EH (cell line): ENCODE data around the gene C20orf141.
A peak's percentile ranks its signal among the peaks of the same experiment; 100 is the strongest.
"Not testable (repeated sequence)": the region's sequence is repeated elsewhere in the genome, so short reads cannot be mapped to it uniquely, and the experiment has no call there.

ENCODE experiments used
- DNase-seq: peaks from one replicate; pipeline ENCODE4 v3.0.0-alpha.2; 2015; ENCODE audit warnings: low read depth

Gene C20orf141

DNA sequence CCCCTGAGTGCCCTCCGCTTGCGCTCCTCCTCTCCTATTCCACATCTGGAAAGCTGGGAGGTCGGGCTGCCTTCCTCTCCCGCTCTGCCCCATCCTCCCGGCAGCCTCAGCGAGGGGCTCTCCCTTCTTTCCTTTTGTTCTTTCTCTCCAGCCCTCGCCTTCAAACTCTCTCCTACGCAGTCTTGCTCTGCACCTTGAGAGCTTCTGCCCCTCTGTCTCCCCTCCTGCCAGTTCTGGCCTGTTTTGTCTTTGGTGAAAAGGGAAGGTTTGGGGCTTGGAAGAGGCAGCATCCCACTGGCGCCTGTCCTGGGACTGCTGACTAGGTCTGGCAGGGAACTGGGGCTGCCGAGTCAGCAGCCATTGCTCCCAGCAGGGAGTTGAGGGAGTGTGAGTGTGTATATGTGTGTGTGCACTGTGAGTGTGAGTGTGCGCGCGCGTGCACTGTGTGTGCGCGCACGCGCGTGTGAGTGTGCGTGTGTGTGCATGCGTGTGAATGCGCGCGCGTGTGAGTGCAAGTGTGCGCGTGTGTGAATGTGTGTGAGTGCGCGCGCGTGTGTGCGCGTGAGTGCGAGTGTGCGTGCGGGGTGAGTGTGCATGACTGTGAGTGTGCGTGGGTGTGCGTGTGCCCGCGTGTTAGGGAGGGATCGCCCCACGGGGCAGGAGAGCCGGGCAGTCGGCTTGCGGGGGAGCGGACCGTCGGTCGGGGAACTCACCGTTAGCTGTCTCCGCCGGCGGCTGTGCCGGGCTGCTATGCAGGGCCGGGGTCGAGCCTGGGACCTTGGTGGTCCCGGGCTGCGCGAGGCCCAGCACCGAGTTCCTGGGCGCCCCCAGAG is 14.9 kb upstream of the C20orf141 start:
- peak; percentile 32 for DNase-seq

DNA sequence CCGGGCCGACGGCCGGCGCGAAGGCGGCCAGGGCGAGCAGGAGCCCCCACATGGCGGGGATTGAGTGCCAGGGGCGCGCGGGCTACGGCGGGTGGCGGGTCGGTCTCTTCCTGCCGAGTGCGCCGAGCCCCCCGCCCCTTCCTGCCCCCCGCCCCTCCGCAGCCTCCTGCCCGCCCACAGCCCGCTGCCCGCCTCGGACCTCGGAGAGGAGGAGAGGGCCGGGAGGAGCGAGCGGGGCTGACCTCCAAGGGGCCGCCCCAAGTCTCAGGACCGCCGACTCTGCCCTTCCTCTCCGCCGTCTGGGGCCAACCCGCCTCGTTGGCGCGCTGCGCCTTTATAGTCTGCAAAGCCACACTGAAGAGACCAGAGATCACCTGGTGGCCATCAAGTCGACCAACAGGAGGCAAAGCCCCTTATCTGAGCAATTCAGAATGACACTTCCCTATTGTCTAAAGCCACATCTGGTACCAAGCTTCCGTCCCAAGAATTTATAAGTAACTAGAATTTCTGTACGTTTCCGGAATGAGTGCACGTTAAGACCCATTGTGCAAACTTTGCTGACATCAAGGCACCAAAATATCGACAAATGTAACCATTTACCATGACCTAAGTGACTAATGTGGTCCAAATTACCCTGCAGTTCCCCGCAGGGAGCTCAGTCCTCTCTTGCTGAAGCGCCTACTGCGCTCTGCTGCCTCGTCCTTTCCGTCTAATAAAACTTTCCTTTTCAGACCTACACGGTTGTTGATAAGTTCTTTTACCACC is 14.1 kb upstream of the C20orf141 start, which contains the start of gene CPXM1:
TSS of gene CPXM1 (minus strand) at position 107 of the 765 bp plus-strand sequence. CDS start at position 52, 55 bp downstream.
- no peak for DNase-seq

DNA sequence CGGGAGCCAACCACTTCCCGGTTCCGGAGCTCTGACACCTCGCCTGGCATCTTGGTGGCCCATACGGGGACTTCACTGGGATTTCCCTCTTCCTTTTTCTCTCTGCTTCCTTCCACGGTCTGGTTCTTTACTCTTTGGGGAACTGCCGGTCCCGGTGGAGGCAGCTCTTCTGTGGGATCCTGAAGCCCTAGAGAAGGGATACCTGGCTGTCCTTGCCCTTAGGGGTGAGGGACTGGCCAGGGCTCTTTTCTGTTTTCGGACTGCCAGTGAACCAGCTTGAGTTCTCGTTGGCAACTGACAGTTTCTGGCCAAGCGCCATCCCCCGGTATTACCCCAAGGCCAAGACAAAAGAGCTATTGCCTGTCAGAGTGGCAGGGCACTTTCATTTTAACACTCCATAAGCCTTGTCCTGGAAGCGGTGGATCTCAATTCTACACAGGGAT is 13.5 kb upstream of the C20orf141 start:
- no peak for DNase-seq

DNA sequence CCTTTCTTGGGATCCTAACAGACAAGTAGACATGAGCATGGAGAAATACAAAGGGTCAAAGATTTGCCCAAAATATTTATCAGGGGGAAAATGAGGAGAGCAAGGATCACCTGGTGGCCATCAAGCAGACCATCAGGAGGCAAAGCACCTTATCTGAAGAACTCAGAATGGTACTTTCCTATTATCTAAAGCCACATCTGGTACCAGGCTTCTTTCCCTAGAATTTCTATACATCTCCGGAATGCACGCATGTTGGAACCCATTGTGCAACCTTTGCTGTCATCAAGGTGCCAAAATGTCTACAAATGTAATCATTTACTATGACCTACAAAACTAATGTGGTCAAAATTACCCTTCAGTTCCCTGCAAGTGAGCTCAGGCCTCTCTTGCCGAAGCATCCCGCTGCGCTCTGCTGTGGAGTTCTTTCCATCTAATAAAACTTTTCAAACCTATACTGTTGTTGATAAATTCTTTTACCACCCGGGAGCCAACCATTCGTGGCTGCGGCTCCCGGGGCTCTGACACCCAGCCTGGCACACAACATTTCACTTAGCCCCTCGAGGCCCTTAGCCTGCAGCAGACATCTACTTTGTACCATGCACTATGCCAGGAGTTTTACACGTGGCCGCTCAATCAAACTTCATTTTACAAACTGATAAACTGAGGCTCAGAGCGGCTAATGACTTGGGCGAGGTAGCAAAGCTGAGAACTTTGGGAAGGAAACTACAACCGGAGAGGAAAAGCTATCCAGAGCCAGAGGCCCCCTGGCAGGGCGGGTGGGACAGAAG is 10.6 kb upstream of the C20orf141 start:
- DNase-seq = no peak

DNA sequence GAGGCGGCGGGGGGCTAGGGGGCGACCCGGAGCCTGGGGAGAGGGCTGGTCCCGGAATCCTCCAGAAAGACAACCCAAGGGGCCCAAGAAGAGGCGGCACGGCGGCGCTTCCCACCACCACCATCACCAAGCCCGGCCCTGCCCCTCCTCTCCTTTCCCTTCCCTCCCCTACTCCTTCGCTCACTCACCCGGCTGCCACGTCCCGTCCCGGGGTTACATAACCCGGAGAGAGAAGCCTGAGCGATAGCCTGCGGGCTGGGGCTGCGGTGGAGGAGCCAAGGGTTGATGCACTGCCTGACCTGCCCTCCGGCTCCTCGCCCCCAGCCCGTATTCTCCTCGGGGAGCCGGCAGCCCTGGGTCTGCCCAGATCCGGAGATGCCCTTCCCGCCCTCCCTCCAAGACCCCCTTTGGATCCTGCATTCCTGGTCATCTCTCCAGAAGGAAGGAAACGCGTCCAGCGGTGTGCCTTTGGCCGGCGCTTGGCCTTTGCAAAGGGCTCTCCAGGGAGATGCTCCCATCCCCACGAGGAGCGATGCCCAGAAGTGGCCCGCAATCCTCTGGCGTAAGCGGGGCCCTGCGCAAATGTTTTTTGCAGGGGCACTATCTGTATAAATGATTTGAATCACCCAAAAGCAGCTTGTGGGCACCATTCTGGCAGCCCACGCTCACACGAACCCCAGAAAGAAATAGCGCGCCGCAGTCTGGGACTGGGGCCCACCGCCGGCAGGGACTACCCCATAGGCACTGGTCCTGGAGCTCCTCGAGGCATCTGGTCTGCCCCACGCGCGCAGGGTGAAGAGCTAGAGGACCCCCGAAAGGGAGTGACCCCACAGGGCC is 9.7 kb upstream of the C20orf141 start:
- DNase-seq = peak; percentile 29

DNA sequence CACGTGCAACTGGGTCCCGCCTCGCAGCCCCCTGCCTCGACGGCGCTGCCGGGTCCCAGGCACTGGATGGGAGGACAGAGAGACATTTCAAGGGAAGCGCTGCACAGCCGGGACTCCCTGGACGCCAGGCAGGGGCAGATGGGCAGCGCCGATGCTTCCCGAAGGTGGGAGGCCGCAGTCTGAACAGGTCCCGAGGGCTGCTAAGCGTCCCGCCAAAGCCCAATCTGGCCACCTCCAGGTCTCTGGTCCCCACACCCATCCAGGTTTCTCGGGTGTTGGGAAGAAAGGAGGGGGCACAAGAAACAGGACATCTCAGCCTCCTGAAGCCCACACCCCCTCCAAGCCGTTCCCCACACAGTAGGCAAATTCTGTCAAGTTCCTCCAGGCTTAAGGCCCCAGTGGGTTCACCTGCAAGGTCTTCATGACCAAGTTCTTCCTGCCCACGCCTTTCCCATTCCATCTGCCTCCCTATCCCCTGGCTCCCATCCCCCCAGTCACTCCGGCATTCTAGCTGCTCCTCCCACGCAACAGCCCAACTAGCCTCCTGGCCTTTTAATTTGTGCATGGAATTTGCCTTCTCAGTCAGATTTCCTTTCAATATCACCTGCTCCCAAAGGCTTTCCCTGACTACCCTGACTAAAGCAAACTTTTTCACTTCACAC is 9.0 kb upstream of the C20orf141 start:
- no peak for DNase-seq

DNA sequence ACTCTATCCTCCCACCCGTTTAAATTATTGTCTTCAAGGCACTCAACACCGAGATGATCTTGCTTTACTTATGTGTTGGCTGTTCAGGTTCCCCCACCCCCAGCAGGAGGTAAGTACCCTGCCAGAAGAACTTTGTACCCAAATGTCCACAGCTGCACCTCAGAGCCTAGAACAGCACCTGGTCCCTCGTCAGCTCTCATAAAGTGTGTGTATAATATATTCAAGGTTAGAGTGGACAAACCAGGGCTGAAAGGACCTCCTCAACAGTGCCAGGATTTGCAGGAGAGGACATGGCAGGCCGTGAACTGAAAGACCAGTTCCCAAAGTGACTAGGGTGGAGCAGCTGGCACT is 8.5 kb upstream of the C20orf141 start:
- no peak for DNase-seq

DNA sequence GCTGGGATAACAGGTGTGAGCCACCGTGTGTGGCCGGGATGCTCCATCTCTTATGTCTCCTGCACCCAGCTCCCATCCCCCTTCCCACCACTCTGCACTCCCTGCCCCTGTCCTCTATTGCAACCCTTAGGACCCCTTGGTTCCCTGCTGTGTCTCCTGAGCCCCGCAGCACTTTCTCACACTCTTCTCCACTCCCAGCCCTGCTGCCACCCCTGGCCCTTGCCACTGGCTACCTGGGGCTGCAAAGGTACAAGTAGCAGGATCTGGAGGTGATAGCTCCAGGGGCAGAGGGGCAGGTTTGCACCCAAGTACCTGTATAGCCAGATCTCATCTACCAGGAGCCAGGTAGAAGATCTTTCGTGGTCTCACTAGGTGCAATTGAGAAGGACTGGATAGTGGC is 7.8 kb upstream of the C20orf141 start:
- no peak for DNase-seq

DNA sequence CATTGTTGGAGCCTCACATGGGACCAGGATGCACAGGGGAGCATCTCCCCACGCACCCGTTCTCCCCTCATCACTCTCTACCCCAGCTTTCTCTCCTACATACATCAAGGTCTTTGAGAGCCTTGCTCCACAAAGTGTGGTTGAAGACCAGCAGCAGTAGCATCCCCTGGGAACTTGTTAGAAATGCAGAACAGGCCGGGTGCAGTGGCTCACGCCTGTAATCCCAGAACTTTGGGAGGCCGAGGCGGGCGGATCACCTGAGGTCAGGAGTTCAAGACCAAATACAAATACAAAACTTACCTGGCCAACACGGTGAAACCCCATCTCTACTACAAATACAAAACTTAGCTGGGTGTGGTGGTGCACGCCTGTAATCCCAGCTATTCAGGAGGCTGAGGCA is 6.9 kb upstream of the C20orf141 start:
- not testable (repeated sequence) for DNase-seq

DNA sequence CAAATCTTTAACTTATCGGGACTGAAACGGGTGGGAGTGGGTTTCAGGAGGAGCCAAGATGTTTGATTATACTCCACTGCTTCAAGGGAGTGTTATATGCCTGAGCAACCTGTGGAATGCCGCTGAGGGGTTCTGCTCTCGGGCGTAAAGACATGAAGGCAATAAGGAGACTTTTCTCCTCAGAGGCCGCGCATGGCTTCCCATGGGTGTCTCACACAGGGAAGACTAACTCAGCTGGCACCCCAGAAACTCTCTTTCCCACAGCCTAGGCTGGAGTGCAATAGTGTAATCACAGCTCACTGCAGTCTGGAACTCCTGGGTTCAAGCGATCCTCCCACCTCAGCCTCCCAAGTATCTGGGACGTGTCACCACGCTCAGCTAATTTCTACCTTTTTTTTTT is 5.1 kb upstream of the C20orf141 start:
- DNase-seq = no peak

DNA sequence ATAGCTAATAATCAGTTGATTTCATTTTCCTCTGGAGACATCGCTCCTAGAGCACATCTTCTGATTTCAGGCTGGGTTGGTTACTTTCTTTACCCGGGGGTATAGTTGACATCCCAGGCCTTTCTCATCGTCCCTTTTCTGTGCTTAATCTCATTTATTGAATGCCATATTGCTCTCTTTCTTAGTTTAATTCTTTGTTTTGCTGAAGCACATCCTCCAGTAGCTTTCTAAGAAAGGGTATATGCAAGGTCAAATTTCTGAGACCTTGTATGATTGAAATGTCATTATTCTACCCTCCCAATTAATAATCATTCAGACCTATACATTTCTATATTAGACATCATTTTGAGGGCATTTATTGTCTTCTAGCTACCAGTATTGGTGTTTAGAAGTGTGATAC is 2.6 kb upstream of the C20orf141 start:
- DNase-seq = no peak

DNA sequence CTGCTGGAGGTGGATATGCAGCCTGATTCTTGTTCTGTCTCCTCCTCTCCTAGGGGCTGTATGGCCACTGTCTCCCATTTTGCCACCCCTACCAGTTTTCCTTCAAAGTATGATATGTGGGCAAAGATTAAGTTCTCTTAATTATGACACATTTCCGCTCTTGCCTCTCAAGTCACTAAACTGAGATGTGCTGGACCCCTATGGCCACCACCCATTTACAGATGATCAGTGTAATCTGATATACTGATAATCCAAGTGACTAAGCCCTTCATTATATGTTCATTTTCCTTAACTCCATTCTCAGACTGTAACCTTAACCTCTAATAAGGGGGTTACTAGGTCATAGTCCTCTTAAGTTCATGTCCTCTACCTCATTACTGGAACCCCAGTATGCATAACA is 711 bp upstream of the C20orf141 start:
- peak; percentile 39 for DNase-seq

DNA sequence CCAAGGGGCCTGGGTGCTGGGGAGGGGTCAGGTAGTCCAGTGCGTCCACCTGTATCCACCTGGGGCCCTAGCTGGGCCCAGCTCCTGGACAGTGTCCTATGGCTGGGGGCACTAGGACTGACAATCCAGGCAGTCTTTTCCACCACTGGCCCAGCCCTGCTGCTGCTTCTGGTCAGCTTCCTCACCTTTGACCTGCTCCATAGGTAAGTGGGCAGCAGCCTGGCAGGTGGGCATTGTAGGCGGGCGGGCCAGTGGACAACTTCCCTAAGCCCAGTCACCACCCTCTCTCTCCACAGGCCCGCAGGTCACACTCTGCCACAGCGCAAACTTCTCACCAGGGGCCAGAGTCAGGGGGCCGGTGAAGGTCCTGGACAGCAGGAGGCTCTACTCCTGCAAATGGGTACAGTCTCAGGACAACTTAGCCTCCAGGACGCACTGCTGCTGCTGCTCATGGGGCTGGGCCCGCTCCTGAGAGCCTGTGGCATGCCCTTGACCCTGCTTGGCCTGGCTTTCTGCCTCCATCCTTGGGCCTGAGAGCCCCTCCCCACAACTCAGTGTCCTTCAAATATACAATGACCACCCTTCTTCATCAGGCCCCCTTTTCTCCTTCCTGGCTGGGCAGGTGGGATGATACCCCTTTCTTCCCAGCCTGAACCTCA is 584 bp downstream of the C20orf141 start:
- DNase-seq = no peak

DNA sequence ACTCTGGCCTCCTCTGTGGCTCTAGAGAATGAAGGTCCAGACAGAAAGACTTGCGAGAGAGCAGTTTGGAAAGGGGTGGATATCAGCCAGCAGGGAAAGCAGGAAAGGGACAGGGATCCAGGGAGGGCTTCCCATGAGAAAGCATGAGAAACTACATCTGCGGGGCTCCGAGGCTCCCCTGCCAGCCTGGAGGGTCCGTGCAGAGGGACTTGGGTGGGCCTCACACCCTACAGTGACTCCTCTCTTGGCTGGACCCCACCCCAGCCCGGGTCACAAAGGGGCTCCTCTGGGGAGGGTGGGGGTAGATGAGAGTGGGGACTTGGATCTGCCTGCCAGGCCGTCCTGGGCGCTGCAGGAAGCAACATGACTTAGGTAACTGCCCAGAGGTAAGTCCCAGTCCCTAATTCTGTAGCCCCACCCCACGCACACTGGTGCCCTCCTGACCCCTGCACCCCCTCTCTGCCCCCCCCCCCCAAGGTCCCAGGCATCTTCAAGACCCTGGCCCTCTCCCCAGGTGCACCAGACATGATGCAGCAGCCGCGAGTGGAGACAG is 1.3 kb downstream of the C20orf141 start, which contains the start of gene TMEM239:
TSS of gene TMEM239 (plus strand) at position 335 of the 553 bp plus-strand sequence. CDS start at position 526, 191 bp downstream.
- DNase-seq = no peak

DNA sequence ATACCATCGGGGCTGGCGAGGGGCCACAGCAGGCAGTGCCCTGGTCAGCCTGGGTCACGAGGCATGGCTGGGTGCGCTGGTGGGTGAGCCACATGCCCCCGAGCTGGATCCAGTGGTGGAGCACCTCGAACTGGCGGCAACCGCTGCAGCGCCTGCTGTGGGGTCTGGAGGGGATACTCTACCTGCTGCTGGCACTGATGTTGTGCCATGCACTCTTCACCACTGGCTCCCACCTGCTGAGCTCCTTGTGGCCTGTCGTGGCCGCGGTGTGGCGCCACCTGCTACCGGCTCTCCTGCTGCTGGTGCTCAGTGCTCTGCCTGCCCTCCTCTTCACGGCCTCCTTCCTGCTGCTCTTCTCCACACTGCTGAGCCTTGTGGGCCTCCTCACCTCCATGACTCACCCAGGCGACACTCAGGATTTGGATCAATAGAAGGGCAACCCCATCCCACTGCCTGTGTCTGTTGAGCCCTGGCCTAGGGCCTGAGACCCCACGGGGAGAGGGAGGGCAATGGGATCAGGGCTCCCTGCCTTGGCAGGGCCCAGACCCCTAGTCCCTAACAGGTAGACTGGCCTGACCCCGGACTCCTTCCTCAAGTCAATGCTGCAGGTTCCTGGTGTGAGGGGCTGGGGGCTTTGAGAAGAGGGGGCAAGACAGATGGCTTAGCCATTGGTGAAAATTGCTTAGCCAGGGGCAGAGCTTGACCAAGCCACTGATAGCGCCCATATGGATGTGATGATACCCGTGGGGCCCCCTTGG is 2.0 kb downstream of the C20orf141 start:
- DNase-seq = no peak

DNA sequence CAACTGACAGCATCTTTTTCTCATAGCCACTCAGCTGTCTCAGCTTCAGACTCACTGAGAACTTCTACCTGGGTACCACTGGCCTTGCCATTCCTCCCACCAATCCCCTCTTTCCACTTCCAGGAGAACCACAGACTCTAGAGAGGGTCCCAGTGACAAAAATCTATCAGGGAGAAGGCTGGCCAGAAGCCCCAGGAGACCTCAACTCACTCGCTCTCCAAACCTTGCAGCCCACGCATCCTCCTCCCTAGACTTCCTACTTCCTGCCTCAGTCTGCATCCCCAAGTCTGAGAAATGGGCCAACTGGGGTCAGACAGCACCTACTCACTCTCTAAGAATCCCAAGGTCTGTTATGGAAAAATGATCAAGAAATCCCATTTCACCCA is 2.5 kb downstream of the C20orf141 start:
- no peak for DNase-seq

DNA sequence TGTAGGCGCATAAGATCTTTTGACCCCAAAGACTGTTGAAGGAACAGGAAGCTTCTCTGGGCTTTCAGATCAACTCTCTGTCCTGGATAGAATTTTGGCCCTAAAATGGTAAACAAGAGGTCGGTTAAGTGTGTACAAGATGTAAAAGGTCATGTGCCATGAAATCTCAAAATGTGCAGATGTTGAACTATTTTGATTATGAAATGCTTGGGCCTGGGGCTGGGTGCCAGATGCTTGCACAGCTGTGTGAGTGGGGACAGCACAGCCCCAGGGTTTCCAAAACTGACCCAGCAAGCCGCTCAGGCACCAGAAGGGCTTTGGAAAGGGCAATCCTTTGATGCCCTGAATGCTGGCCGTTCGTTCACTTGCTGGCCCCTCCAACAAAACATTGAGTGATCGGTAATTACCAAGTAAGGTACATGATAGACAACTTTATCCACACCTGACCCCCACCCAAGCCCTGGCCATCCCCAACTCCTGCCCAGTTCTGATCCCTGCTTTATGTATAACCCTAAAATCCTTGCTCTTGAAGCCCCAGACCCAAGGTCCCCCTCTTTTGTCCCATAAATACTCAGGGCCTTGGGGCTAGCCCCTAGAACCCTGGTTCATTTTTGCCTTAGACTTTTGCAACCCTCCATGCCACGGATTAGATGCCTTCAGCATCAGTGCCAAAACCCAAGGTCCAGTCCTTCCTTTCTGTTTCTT is 3.3 kb downstream of the C20orf141 start:
- no peak for DNase-seq

DNA sequence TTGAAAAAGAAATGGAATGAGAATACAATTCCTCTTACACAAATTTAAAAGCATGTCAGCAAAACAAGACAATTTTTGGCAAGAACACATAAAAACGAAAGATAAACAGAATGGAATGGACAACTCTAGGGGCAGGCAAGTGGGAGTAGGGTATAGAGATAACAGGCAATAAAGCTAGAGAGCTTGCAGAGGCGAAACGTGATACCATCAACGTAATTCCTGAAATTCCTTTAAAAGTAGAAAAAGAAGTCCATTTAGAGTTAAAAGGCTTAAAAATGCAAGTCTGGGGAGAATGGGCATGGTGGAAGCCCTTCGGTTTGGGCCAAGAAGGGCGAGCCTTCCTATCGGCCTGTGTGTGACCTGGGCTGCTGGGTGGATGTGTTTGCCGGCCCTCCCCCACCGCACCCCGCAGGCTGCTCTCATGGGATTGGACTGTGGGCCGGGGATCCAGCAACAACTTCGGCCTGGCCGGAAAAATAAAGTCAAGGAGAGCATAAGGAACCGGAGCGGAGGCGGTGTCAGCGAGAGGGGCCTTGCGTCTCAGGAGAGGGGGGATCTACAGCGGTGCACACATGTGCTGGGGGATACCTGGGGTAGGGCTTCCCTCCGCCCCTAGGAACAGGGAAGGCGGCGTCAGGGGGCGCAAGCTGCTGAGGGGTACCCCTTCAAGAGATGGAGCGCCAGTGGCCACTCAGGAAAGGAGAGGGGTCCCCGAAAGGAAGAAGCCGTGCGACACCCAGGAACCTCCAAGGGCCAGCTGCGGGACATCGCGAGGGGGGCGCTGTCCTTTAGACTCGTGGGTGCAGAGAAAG is 5.5 kb downstream of the C20orf141 start:
- peak; percentile 90 for DNase-seq
